GM23248 (cell line): Measurements from ENCODE around the gene ERN1. TPM values are rescaled to one million over a fixed set of nuclear protein-coding genes. Genes with fewer than 3 reads are reported as not detected.

Experiments used
- DNase-seq: peaks from one replicate; pipeline ENCODE4 v3.0.0-alpha.2; 2015
- H2AFZ ChIP-seq: fragments of 200-600 bp; sonication (generic); 2 replicates; pipeline ENCODE4 v1.6.1; 2016; ENCODE audit warnings: antibody characterized with exemption
- H3F3A ChIP-seq: fragments of 200-600 bp; sonication (generic); 2 replicates; pipeline ENCODE4 v1.6.1; 2016; ENCODE audit warnings: mild to moderate bottlenecking, antibody characterized with exemption, mixed run types; ENCODE audit not compliant: insufficient read depth
- H3K27ac ChIP-seq: fragments of 200-600 bp; sonication (generic); 2 replicates; pipeline ENCODE4 v1.5.1; 2016; ENCODE audit warnings: mild to moderate bottlenecking
- H3K27me3 ChIP-seq: fragments of 200-600 bp; sonication (generic); replicated peaks from 2 replicates; pipeline ENCODE4 v1.6.1; 2016; ENCODE audit warnings: mild to moderate bottlenecking; ENCODE audit not compliant: insufficient read depth
- H3K36me3 ChIP-seq: fragments of 200-600 bp; sonication (generic); 2 replicates; pipeline ENCODE4 v1.6.1; 2016; ENCODE audit warnings: low read depth, mild to moderate bottlenecking
- H3K4me1 ChIP-seq: fragments of 200-600 bp; sonication (generic); 2 replicates; pipeline ENCODE4 v1.6.1; 2016; ENCODE audit warnings: mild to moderate bottlenecking; ENCODE audit not compliant: insufficient read depth
- H3K4me2 ChIP-seq: fragments of 200-600 bp; sonication (generic); one replicate; pipeline ENCODE4 v1.6.1; 2016; ENCODE audit warnings: mild to moderate bottlenecking; ENCODE audit not compliant: unreplicated experiment
- H3K4me3 ChIP-seq: fragments of 200-600 bp; sonication (generic); 2 replicates; pipeline ENCODE4 v1.5.1; 2016; ENCODE audit warnings: mild to moderate bottlenecking
- H3K79me2 ChIP-seq: fragments of 200-600 bp; sonication (generic); 2 replicates; pipeline ENCODE4 v1.6.1; 2016; ENCODE audit warnings: mild to moderate bottlenecking; ENCODE audit not compliant: insufficient read depth
- H3K9ac ChIP-seq: fragments of 200-600 bp; sonication (generic); 2 replicates; pipeline ENCODE4 v1.6.1; 2016; ENCODE audit warnings: mild to moderate bottlenecking
- H3K9me2 ChIP-seq: fragments of 200-600 bp; sonication (generic); 2 replicates; pipeline ENCODE4 v1.6.1; 2016; ENCODE audit warnings: mixed run types, mild to moderate bottlenecking, moderate library complexity; ENCODE audit not compliant: insufficient read depth
- H3K9me3 ChIP-seq: fragments of 200-600 bp; sonication (generic); one replicate; pipeline ENCODE4 v1.6.1; 2017; ENCODE audit warnings: low read depth
- H4K20me1 ChIP-seq: fragments of 200-600 bp; sonication (generic); 2 replicates; pipeline ENCODE4 v1.6.0; 2016; ENCODE audit not compliant: insufficient read depth
- EZH2 ChIP-seq: fragments of 200-600 bp; sonication (generic); IDR thresholded peaks from 2 replicates; pipeline ENCODE4 v1.6.1; 2018; ENCODE audit warnings: antibody characterized with exemption, mild to moderate bottlenecking; ENCODE audit not compliant: insufficient read depth, poor library complexity, severe bottlenecking
- EZH2phosphoT487 ChIP-seq: fragments of 200-600 bp; sonication (generic); IDR thresholded peaks from 2 replicates; pipeline ENCODE4 v1.6.1; 2018; ENCODE audit warnings: antibody characterized with exemption, moderate library complexity, mild to moderate bottlenecking, low read depth; ENCODE audit not compliant: insufficient read depth
- WGBS, 2 experiments: methylation state at CpG; one replicate each; pipeline ENCODE4 v1.1.6; 2015 to 2017; ENCODE audit warnings: low lambda C conversion rate in 2 of 2, low coverage in 1 of 2; ENCODE audit errors: missing lambda C conversion rate in 2 of 2; 5-methylcytosine and 5-hydroxymethylcytosine counted together
- in situ Hi-C: fragments of 300-500 bp; cut with MboI; formaldehyde crosslinking; loops from 2 replicates; pipeline ENCODE4 v1.15.0; 2020
- polyA plus RNA-seq: library from polyadenylated mRNA; unstranded; fragments of >200 nt; fragmentation: Nextera tagmentation; extraction: Ambion mirVana; gene quantifications from 2 replicates; pipeline ENCODE4 v1.2.1, GENCODE V29; 2016
- total RNA-seq: library from RNA; depleted of rRNA; stranded (reverse); fragments of >200 nt; shearing (Covaris generic); gene quantifications from 2 replicates; pipeline ENCODE4 v1.2.3, GENCODE V29; 2014

ERN1 gene
- total and polyA plus RNA-seq, 2 experiments from 2014 or later = 5.8 to 9.9 TPM

- Histone ChIP-seq H3K4me3 (no peak overlapping the region), H3K9me3 (no peaks in the 10 kb centered on the region), H3K36me3 (no peaks in the 10 kb centered on the region), H4K20me1 (no peaks in the 10 kb centered on the region), H3K27me3 (no peaks in the 10 kb centered on the region), H3K79me2 (peaks cover 9% of the 10 kb centered on the region), H2AFZ (no peak overlapping the region), H3K4me1 (peaks cover 8% of the 10 kb centered on the region), H3F3A (peaks cover 4% of the 10 kb centered on the region), H3K27ac (no peak overlapping the region), H3K9me2 (no peaks in the 10 kb centered on the region), H3K4me2 (no peak overlapping the region), H3K9ac (no peak overlapping the region)
- 38 to 39% methylated on average over 8 of the region's 8 CpGs for WGBS, 2 experiments
- peak; percentile 79 for DNase-seq
- in situ Hi-C loops = loop anchor here (5.0 to 10.0 kb wide), 2 partner anchors 101 to 209 kb away; no protein-coding TSS in a partner anchor
- TF ChIP-seq EZH2 (no peak), EZH2phosphoT487 (no peak)
Observed at GRCh38 chr17:64133546-64134215, 3.7 kb upstream of the ERN1 start.

GRCh38 chr17:64131606-64132270 lies 1.8 kb upstream of the ERN1 start:
- in situ Hi-C loops = loop anchor here (5.0 to 10.0 kb wide), 2 partner anchors 99 to 207 kb away; no protein-coding TSS in a partner anchor
- no peaks in the 10 kb centered on the region for H3K27me3 ChIP-seq
- no peak overlapping the region for H3K4me2 ChIP-seq
- no peaks in the 10 kb centered on the region for H3K9me3 ChIP-seq
- no peak overlapping the region for H2AFZ ChIP-seq
- H3K36me3 ChIP-seq = no peaks in the 10 kb centered on the region
- peaks cover 27% of the 10 kb centered on the region for H3K79me2 ChIP-seq
- no peak overlapping the region for H3K4me3 ChIP-seq
- no peak overlapping the region for H3K27ac ChIP-seq
- WGBS, 2 experiments = 86 to 91% methylated on average over 5 of the region's 5 CpGs
- no peaks in the 10 kb centered on the region for H4K20me1 ChIP-seq
- DNase-seq = no peak
- peaks cover 27% of the 10 kb centered on the region for H3K4me1 ChIP-seq
- peaks cover 17% of the 10 kb centered on the region for H3F3A ChIP-seq
- H3K9ac ChIP-seq = no peak overlapping the region
- H3K9me2 ChIP-seq = no peaks in the 10 kb centered on the region
- no peak for TF ChIP-seq EZH2phosphoT487
- TF ChIP-seq EZH2 = no peak

- Histone ChIP-seq H3F3A (peaks cover 28% of the 10 kb centered on the region), H3K9me2 (no peaks in the 10 kb centered on the region), H2AFZ (peak overlapping the region; percentile 87), H3K4me3 (peak overlapping the region; percentile 63), H3K4me1 (peaks cover 39% of the 10 kb centered on the region), H3K36me3 (no peaks in the 10 kb centered on the region), H3K27me3 (no peaks in the 10 kb centered on the region), H3K9ac (peak overlapping the region; percentile 78), H3K9me3 (no peaks in the 10 kb centered on the region), H4K20me1 (no peaks in the 10 kb centered on the region), H3K79me2 (peaks cover 39% of the 10 kb centered on the region), H3K4me2 (peak overlapping the region; percentile 44), H3K27ac (peak overlapping the region; percentile 74)
- peak; percentile 66 for DNase-seq
- in situ Hi-C loops = loop anchor here (5.0 to 10.0 kb wide), 2 partner anchors 98 to 206 kb away; no protein-coding TSS in a partner anchor
- WGBS, 2 experiments = 17 to 22% methylated on average over 21 to 23 of the region's 24 CpGs
- TF ChIP-seq EZH2 (no peak), EZH2phosphoT487 (no peak)
Observed at GRCh38 chr17:64130559-64131001, 636 bp upstream of the ERN1 start.

DNA sequence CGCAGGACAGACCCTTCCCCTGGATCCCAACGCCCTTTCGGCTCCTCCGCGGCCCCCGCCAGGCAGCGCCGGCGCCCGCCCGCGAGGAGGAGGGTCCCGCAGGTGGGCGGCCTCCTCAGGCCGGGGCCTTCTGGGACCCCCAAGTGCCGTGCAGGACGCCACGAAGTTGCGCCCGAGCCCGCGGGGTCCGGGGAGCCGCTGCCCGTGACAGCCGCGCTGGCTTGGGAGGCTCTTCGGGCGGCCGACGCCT lies 504 bp downstream of the ERN1 start:
- H3K9me3 ChIP-seq = no peaks in the 10 kb centered on the region
- peaks cover 43% of the 10 kb centered on the region for H3K4me1 ChIP-seq
- H2AFZ ChIP-seq = peak overlapping the region; percentile 73
- peak overlapping the region; percentile 88 for H3K4me2 ChIP-seq
- peaks cover 50% of the 10 kb centered on the region for H3K79me2 ChIP-seq
- H3F3A ChIP-seq = peaks cover 28% of the 10 kb centered on the region
- H3K27me3 ChIP-seq = no peaks in the 10 kb centered on the region
- WGBS, 2 experiments = 1% methylated on average over 16 to 31 of the region's 31 CpGs
- H3K27ac ChIP-seq = peak overlapping the region; percentile 78
- no peaks in the 10 kb centered on the region for H3K9me2 ChIP-seq
- no peak for DNase-seq
- TF ChIP-seq EZH2phosphoT487 = no peak
- no peak for TF ChIP-seq EZH2
- H3K9ac ChIP-seq = peak overlapping the region; percentile 89
- in situ Hi-C loops = no loop called here
- H4K20me1 ChIP-seq = no peaks in the 10 kb centered on the region
- H3K36me3 ChIP-seq = no peaks in the 10 kb centered on the region
- peak overlapping the region; percentile 87 for H3K4me3 ChIP-seq
